GM12878 (cell line): ENCODE data around the gene PDE11A. TPM values are rescaled to one million over a fixed set of nuclear protein-coding genes. Genes with fewer than 3 reads are reported as not detected.

Experiments used
- ATAC-seq: fragments of 200-7000 bp; cut with Tn5 transposase; 3 replicates; pipeline ENCODE4 v1.9.1; 2020; ENCODE audit warnings: mild to moderate bottlenecking, moderate library complexity
- BruUV-seq: library from RNA; stranded (reverse); fragments of 400-500 nt; replicated peaks from 2 replicates; lab custom pipeline; 2021; lab: Mats Ljungman, UMichigan
- CTCF ChIA-PET: fragments of 300-600 bp; sonication (Branson Sonifier 250); formaldehyde crosslinking; extraction: SDS; loops from one replicate; lab custom pipeline; 2021; ENCODE audit warnings: inconsistent platforms; lab: Yijun Ruan, JAX
- POLR2A ChIA-PET: fragments of 350-600 bp; formaldehyde crosslinking; extraction: SDS; loops from one replicate; lab custom pipeline; 2021; ENCODE audit warnings: inconsistent platforms; lab: Charles Lee
- RAD21 ChIA-PET: fragments of 300-600 bp; sonication (Branson Sonifier 250); formaldehyde crosslinking; loops from one replicate; lab custom pipeline; 2023; ENCODE audit warnings: antibody characterized with exemption; ENCODE audit not compliant: unreplicated experiment; lab: Charles Lee
- SMC1A ChIA-PET: fragments of 300-600 bp; sonication (Branson Sonifier 250); formaldehyde crosslinking; loops from one replicate; lab custom pipeline; 2023; ENCODE audit not compliant: unreplicated experiment, uncharacterized antibody; lab: Charles Lee
- DNase-seq: peaks from one replicate; pipeline ENCODE4 v3.0.0-alpha.2; 2011; ENCODE audit warnings: low read depth, low spot score
- FAIRE-seq: peaks from 3 replicates; lab custom pipeline; 2011; peaks lifted over from hg19 to GRCh38; lab: Jason Lieb, UNC
- H2AFZ ChIP-seq: 2 replicates; pipeline ENCODE4 v1.6.0; 2011; ENCODE audit warnings: low read depth, low read length, control low read depth; ENCODE audit not compliant: control insufficient read depth
- H3K27ac ChIP-seq: 2 replicates; pipeline ENCODE4 v1.5.1; 2011; ENCODE audit warnings: control low read depth; ENCODE audit not compliant: control insufficient read depth, insufficient read depth
- H3K27me3 ChIP-seq, 2 experiments: replicated peaks in 1 of 2; 2 replicates each; pipeline versions ENCODE4 v1.6.0 to v1.6.1; 2011; ENCODE audit warnings: low read length in 1 of 2; ENCODE audit not compliant: control insufficient read depth in 2 of 2, insufficient read depth in 2 of 2
- H3K36me3 ChIP-seq, 2 experiments: 2 replicates each; pipeline ENCODE4 v1.5.1; 2011; ENCODE audit warnings: low read length in 1 of 2; ENCODE audit not compliant: control insufficient read depth in 2 of 2, insufficient read depth in 2 of 2
- H3K4me1 ChIP-seq: 2 replicates; pipeline ENCODE4 v1.6.1; 2011; ENCODE audit warnings: mild to moderate bottlenecking, low read length, moderate library complexity, mixed read lengths; ENCODE audit not compliant: control insufficient read depth, insufficient read depth
- H3K4me2 ChIP-seq: 2 replicates; pipeline ENCODE4 v1.6.0; 2011; ENCODE audit warnings: control low read depth; ENCODE audit not compliant: control insufficient read depth, insufficient read depth
- H3K4me3 ChIP-seq: fragments of 200-600 bp; sonication (generic); 2 replicates; pipeline ENCODE4 v1.5.1; 2016
- H3K79me2 ChIP-seq: 2 replicates; pipeline ENCODE4 v1.6.0; 2011; ENCODE audit warnings: low read length; ENCODE audit not compliant: control insufficient read depth, insufficient read depth
- H3K9ac ChIP-seq: 2 replicates; pipeline ENCODE4 v1.8.0; 2011; ENCODE audit warnings: low read length, control low read depth, mixed read lengths; ENCODE audit not compliant: control insufficient read depth, insufficient read depth
- H3K9me3 ChIP-seq: replicated peaks from 3 replicates; pipeline ENCODE4 v1.5.1; 2011; ENCODE audit warnings: mild to moderate bottlenecking, low read length; ENCODE audit not compliant: control insufficient read depth, insufficient read depth
- H4K20me1 ChIP-seq: 2 replicates; pipeline ENCODE4 v1.6.0; 2011; ENCODE audit not compliant: control insufficient read depth, insufficient read depth
- CTCF ChIP-seq, 3 experiments: IDR thresholded peaks in 2 of 3; conservative IDR thresholded peaks in 1 of 3; 2 replicates each; pipeline ENCODE4 v1.5.1; 2011; ENCODE audit warnings: low read depth in 3 of 3, low read length in 3 of 3, mild to moderate bottlenecking in 3 of 3, control low read depth in 2 of 3, moderate library complexity in 2 of 3, inconsistent platforms in 1 of 3, mixed read lengths in 1 of 3; ENCODE audit not compliant: control insufficient read depth in 2 of 3, insufficient read depth in 1 of 3; ENCODE audit errors: extremely low read depth in 1 of 3
- IRF3 ChIP-seq: fragments of 450-650 bp; IDR thresholded peaks from 2 replicates; pipeline ENCODE4 v1.6.1; 2014; ENCODE audit warnings: mild to moderate bottlenecking
- IRF4 ChIP-seq: IDR thresholded peaks from 2 replicates; pipeline ENCODE4 v1.6.1; 2011; ENCODE audit warnings: low read depth, low read length
- JUND ChIP-seq: IDR thresholded peaks from 2 replicates; pipeline ENCODE4 v1.6.1; 2012; ENCODE audit warnings: low read depth, mild to moderate bottlenecking, low read length, improper control_type of control experiment, moderate library complexity
- MTA3 ChIP-seq: IDR thresholded peaks from 2 replicates; pipeline ENCODE4 v1.6.1; 2012; ENCODE audit warnings: low read length, inconsistent platforms, borderline replicate concordance
- ZNF207 ChIP-seq: fragments of 450-650 bp; IDR thresholded peaks from 2 replicates; pipeline ENCODE4 v1.6.1; 2014; ENCODE audit warnings: antibody characterized with exemption, mild to moderate bottlenecking, borderline replicate concordance
- WGBS: methylation state at CpG from one replicate; pipeline ENCODE4 v1.1.6; 2016; ENCODE audit warnings: low lambda C conversion rate; ENCODE audit not compliant: insufficient replicate concordance, insufficient coverage; ENCODE audit errors: missing lambda C conversion rate; 5-methylcytosine and 5-hydroxymethylcytosine counted together
- in situ Hi-C: fragments of 300-500 bp; cut with MboI; formaldehyde crosslinking; loops from 9 replicates; pipeline ENCODE4 v1.14.3; 2018; ENCODE audit warnings: mixed read lengths
- intact Hi-C: fragments of 100-400 bp; cut with micrococcal nuclease; formaldehyde crosslinking; loops from one replicate; pipeline ENCODE4 v1.14.2; 2022; ENCODE audit not compliant: unreplicated experiment
- polyA plus RNA-seq, 11 experiments: library from polyadenylated mRNA; depleted of rRNA in 4 of 11; unstranded in 6 of 11; stranded (reverse) in 5 of 11; fragments of >200 nt; fragmentation: Nextera tagmentation in 4 of 11; fragmentation: Illumina TruSeq in 1 of 11; extraction: Ambion mirVana in 4 of 11; extraction: Trizol in 1 of 11; gene quantifications; 1 replicate in 1 of 11; 2 replicates in 10 of 11; pipeline versions ENCODE4 v1.2.1 to v1.2.3, GENCODE V29; 2011 to 2016; ENCODE audit warnings: inconsistent platforms in 2 of 11, missing spikeins in 2 of 11, low read depth in 1 of 11
- total RNA-seq, 4 experiments: library from RNA; depleted of rRNA in 3 of 4; stranded (reverse); fragments of >200 nt in 3 of 4; fragmentation: Illumina TruSeq in 1 of 4; extraction: Trizol in 1 of 4; gene quantifications; 2 replicates each; pipeline versions ENCODE4 v1.2.1 to v1.2.3, GENCODE V29; 2013 to 2021

PDE11A gene
- total and polyA plus RNA-seq, 10 of the 15 experiments (the other 5 are each of a cell fraction or from before 2014, with no cell fraction given): 0.01 to 0.17 (median 0.06) TPM; not detected in 5

GRCh38 chr2:177721087-177721486, 351.5 kb downstream of the PDE11A start:
- Histone ChIP-seq H3K9me3 (no peaks in the 10 kb centered on the region), H4K20me1 (no peaks in the 10 kb centered on the region), H3K9ac (no peak overlapping the region), H3K27me3 (peaks cover 0 to under 1% of the 10 kb centered on the region in 2 experiments; a peak in 2 of 4 replicates), H3K4me2 (no peak overlapping the region), H3K79me2 (no peaks in the 10 kb centered on the region), H3K4me1 (no peaks in the 10 kb centered on the region), H3K27ac (no peak overlapping the region), H3K4me3 (no peak overlapping the region), H3K36me3 (no peaks in the 10 kb centered on the region), H2AFZ (no peak overlapping the region)
- no TSS peak for BruUV-seq
- no peak for FAIRE-seq
- 63% methylated on average over 2 of the region's 2 CpGs for WGBS
- ChIA-PET RAD21 (interaction anchor here (1.0 to 3.3 kb wide), 2 partner anchors 385 to 387 kb away, joined by 3 to 20 read pairs; no protein-coding TSS in a partner anchor), POLR2A (no interaction called here), CTCF (interaction anchor here (0.9 to 10.0 kb wide), 7 partner anchors 9 to 556 kb away, joined by 3 to 104 read pairs (median 32); no protein-coding TSS in a partner anchor), SMC1A (interaction anchor here (1.6 to 5.7 kb wide), 3 partner anchors 13 to 556 kb away, joined by 5 to 30 read pairs (median 5); no protein-coding TSS in a partner anchor)
- ATAC-seq: no peak
- in situ Hi-C loops (loop anchor here (10.0 kb wide), 1 partner anchor 556 kb away; no protein-coding TSS in a partner anchor), intact Hi-C loops (loop anchor here (5.0 kb wide), 3 partner anchors 124 to 559 kb away; no protein-coding TSS in a partner anchor)
- DNase-seq: no peak
- no peak for TF ChIP-seq IRF4
- TF ChIP-seq IRF3: no peak
- TF ChIP-seq MTA3: no peak
- TF ChIP-seq JUND: no peak
- no peak for TF ChIP-seq CTCF (IDR thresholded peaks at IDR 0.05 in 2 of 3, conservative IDR thresholded peaks at IDR 0.05 in 1 of 3; ENCODE audit: control insufficient read depth in 2 of 3, extremely low read depth in 1 of 3, insufficient read depth in 1 of 3, low read depth in 3 of 3, low read length in 3 of 3)
- TF ChIP-seq ZNF207: no peak
